Endometrial microvascular endothelial cells (primary cell): ENCODE data around the gene LFNG. TPM values are rescaled to one million over a fixed set of nuclear protein-coding genes. Genes with fewer than 3 reads are reported as not detected.

Experiments used
- in situ Hi-C: cut with HindIII; loops from 2 replicates; pipeline ENCODE4 v1.10.0; 2017; ENCODE audit warnings: low sequenced_read_pairs, low pct_unique_long_range_greater_than_20kb; ENCODE audit errors: inconsistent ontology term
- total RNA-seq: library from RNA; depleted of rRNA; stranded (reverse); fragments of >200 nt; gene quantifications from one replicate; pipeline ENCODE4 v1.2.3, GENCODE V29; 2015; ENCODE audit errors: inconsistent ontology term

The LFNG gene
- total RNA-seq: 2.5 TPM

DNA sequence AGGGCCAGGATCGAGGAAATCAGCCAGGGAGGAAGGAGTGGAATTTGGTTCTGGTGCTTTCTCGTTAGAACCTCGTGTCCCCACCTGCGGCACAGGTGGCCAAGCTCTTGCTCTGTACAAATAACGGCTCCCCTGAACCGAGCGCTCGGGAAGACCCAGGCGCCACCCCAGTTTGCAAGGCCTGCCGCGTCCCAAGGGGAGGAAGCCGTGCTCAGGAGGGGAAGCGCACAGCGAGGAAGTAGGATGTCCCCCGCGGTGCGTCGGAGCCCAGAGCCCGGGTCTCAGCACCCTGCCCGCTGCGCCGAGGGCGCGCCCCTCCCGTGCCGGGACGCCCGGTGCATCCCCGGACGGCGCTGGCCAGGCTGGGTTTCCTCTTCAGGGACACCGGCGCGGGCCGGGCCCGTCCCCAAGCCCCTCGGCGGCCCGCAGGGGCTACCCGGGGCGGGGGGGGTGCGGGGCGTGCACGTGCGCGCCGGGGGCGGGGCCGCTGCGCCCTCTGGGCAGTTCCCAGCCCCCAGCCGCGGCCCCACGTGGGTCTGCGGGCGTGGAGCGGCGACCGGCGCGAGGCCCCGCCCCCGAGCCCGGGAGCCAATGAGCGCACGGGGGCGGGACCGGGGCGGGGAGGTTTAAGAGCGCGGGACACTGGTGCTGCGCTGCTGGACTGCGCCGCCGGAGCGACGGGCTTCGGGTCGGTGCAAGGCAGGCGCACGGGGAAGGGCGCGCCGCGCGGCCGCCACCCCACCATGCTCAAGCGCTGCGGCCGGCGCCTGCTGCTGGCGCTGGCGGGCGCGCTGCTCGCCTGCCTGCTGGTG lies at the start of gene LFNG:
TSS of gene LFNG (plus strand) at position 656 of the 812 bp plus-strand sequence. CDS start at position 744, 88 bp downstream.
- in situ Hi-C loops: no loop called here

- in situ Hi-C loops: no loop called here
These were observed 49.2 kb upstream of the LFNG start for GRCh38 chr7:2470204-2471021.

- in situ Hi-C loops: no loop called here
These were observed 48.6 kb upstream of the LFNG start for GRCh38 chr7:2471022-2471329.

DNA sequence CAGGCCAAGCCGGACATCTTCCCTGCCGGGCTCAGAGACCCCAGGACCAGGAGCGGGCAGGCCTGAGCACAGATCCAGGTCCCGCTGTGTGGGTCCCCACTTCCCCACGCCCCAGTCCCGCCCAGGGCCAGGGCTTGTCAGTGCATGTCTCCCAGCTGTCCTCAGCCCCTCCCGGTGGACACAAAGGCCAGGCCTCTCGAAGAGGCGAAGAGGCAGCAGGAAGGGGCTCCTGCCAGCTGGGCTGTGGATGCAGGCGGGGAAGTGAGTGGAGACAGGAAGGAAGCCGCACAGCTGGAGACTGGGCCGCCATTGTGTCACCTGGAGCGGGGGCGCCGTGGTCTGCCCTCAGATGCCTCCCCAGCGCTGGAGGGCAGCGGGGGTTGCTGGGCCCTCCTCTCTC lies 48.2 kb upstream of the LFNG start:
- in situ Hi-C loops: no loop called here

- in situ Hi-C loops: no loop called here
These were observed 46.8 kb upstream of the LFNG start for GRCh38 chr7:2472739-2473138.

DNA sequence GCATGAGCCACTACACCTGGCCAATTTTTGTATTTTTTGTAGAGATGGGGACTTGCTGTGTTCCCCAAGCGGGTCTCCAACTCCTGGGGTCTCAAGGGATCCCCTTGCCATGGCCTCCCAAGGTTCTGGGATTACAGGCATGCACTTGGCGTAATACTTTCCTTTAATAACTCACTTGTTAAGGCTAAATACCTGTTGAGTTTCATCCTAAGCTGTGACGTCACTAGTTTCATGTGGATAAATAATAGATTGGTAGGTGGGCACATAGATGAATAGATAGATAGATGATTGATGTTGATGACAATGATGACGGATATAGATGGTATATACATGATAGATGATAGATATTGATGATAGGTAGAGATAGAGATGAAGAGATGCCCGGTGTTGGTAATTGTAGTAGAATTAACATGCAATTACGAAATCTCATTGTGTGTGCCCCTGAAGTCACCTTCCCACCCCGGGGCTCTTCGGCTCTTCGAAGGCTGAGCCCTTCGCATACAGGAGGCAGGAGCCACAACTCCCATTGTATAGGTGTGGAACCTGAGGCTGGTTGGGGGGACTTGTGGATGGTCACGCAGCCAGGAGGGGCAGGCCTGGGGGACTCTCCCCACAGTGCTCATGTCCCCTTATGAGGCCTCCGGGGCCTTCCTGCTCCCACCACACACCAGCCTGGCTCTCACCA lies 45.9 kb upstream of the LFNG start:
- in situ Hi-C loops: no loop called here

GRCh38 chr7:2474224-2474623 lies 45.4 kb upstream of the LFNG start:
- in situ Hi-C loops: no loop called here

GRCh38 chr7:2474813-2475677 lies 44.5 kb upstream of the LFNG start:
- in situ Hi-C loops: no loop called here

DNA sequence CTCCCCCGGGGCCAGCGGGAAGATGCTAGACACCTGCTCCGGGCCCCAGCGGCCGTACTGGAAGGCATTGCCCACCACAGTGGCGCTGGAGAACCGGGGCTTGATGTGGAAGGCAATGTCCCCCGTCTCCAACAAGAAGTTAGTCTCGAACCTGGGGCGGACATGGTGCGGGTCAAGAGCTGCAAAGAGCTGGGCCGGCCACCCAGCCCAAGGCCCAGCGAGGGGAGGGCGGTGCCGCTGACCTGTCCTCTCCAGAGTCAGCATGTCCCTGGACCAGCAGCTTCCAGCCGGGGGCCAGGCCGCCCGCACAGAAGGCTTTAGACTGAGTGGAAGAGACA lies 43.9 kb upstream of the LFNG start:
- in situ Hi-C loops: no loop called here

DNA sequence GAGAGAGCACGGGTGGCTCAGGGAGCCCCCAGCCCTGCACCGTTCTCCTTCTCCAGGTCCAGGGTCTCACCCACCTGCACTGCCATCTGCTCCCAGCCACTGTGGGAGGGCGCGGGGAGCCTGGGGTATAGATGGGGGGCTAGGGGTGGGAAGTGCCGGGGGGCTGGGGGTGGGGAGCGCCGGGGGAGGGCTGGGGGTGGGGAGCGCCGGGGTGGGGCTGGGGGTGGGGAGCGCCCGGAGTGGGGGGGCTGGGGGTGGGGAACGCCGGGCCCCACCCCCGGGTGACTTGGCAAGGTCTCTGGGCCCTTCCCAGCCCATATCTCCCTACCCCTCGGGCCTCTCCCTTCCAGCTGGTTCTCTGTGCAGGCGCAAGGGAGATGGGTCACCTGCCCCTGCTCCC lies 43.3 kb upstream of the LFNG start, which contains the start of gene GRIFIN:
TSS of gene GRIFIN (minus strand) at position 101 of the 400 bp plus-strand sequence. CDS start at position 86, 15 bp downstream.
- in situ Hi-C loops: no loop called here

- in situ Hi-C loops: no loop called here
These were observed 42.7 kb upstream of the LFNG start for GRCh38 chr7:2476776-2477446.

GRCh38 chr7:2477447-2478398 lies 41.9 kb upstream of the LFNG start:
- in situ Hi-C loops: no loop called here

GRCh38 chr7:2478399-2478785 lies 41.2 kb upstream of the LFNG start:
- in situ Hi-C loops: no loop called here

GRCh38 chr7:2478800-2479199 lies 40.8 kb upstream of the LFNG start:
- in situ Hi-C loops: no loop called here

DNA sequence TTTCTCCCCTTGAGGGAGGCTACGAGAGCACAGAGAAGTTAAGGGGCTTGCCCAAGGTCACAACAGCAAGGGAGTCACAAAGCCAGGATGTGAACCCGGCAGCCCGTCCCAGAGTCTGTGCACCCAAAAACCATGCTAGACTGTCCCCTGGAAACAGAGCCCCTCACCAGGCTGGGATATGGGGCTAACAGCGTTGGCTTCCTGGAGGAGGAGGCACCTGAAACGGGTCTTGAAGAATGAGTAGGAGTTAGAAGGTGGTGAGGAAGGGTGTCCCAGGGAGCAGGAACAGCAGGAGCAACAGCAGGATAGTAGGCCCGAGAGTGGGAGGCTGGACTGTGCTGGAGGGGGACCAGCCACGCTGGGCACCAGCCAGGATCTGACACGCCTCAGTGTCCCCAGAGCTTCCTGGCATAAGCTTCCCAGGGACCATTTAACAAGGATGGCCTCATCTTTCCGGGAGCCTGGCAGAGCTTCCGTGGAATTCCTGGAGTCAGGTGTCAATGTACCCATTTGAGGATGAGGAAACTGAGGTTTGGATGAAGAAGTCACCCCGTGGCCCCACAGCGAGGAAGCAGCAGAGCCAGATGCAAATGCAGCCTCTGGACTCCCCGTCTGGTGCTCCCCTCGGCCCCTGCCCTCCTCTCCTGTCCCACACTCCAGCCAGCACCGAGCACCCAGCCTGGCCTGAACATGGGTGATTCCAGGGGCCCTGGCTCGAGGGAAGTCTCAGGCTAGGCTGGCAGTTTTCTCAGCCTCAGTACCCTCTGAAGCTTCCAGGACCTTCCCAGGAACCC lies 40.1 kb upstream of the LFNG start:
- in situ Hi-C loops: no loop called here

GRCh38 chr7:2480070-2480408 lies 39.5 kb upstream of the LFNG start:
- in situ Hi-C loops: no loop called here

DNA sequence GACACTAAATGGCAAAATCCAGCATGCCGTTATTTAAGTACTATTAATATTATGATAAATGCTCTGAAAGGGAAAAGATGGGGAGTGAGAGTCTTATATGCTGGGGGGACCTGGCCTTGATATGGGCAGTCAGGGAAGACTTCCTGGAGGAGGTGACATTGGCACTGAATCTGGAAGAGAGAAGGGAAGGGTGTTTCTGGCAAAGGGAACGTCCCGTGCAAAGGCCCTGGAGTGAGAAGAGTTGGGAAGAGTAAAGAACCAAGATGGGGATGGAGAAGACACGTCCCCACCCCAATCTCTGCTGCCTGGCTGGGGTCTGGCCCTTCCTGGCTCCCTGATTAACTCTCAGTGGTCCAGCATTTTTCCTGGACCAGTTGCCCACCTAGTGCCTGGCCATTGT lies 38.4 kb upstream of the LFNG start:
- in situ Hi-C loops: no loop called here
